Liver (tissue), 9 donors: ENCODE data around the gene CHSY1. TPM values are rescaled to one million over a fixed set of nuclear protein-coding genes. Genes with fewer than 3 reads are reported as not detected.
A peak's percentile ranks its signal among the peaks of the same experiment; 100 is the strongest.

Experiments used
- DNase-seq: peaks from one replicate; pipeline ENCODE4 v3.0.0-alpha.2; 2017; ENCODE audit warnings: low spot score
- H3K27ac ChIP-seq, 2 donors: one replicate each; pipeline ENCODE4 v1.7.0; 2013; ENCODE audit warnings: inconsistent platforms in 2 of 2, low read length in 2 of 2, control low read depth in 1 of 2, low read depth in 1 of 2, mild to moderate bottlenecking in 1 of 2
- H3K27me3 ChIP-seq, 4 donors: one replicate each; pipeline versions ENCODE4 v1.6.1 to v1.7.0; 2013; ENCODE audit warnings: low read length in 3 of 4, inconsistent platforms in 1 of 4, mild to moderate bottlenecking in 1 of 4, moderate library complexity in 1 of 4; ENCODE audit not compliant: control insufficient read depth in 4 of 4, insufficient read depth in 4 of 4
- H3K36me3 ChIP-seq, 4 donors: one replicate each; pipeline versions ENCODE4 v1.6.1 to v1.7.0; 2013; ENCODE audit warnings: low read length in 3 of 4, mild to moderate bottlenecking in 3 of 4, low read depth in 1 of 4, moderate library complexity in 1 of 4; ENCODE audit not compliant: control insufficient read depth in 4 of 4, insufficient read depth in 3 of 4
- H3K4me1 ChIP-seq, 4 donors: one replicate each; pipeline versions ENCODE4 v1.6.1 to v1.7.0; 2013; ENCODE audit warnings: low read length in 3 of 4, mild to moderate bottlenecking in 3 of 4, moderate library complexity in 1 of 4; ENCODE audit not compliant: control insufficient read depth in 4 of 4, insufficient read depth in 4 of 4
- H3K4me3 ChIP-seq, 3 donors: one replicate each; pipeline versions ENCODE4 v1.6.1 to v1.7.0; 2013; ENCODE audit warnings: low read length in 3 of 3, control low read depth in 1 of 3, low read depth in 1 of 3, mild to moderate bottlenecking in 1 of 3
- H3K9ac ChIP-seq, 2 donors: one replicate each; pipeline ENCODE4 v1.7.0; 2013; ENCODE audit warnings: low read length in 2 of 2, mild to moderate bottlenecking in 2 of 2, moderate library complexity in 2 of 2, control low read depth in 1 of 2, low read depth in 1 of 2
- H3K9me3 ChIP-seq, 4 donors: one replicate each; pipeline versions ENCODE4 v1.6.1 to v1.7.0; 2013; ENCODE audit warnings: low read length in 3 of 4; ENCODE audit not compliant: control insufficient read depth in 4 of 4
- CTCF ChIP-seq: fragments of 150-350 bp; IDR thresholded peaks from 2 replicates; pipeline ENCODE4 v1.5.1; 2017; ENCODE audit warnings: improper control_type of control experiment, low read depth, low read length; ENCODE audit not compliant: missing input control
- EGR1 ChIP-seq, 2 donors: IDR thresholded peaks; 2 replicates each; pipeline ENCODE4 v1.6.1; 2016 to 2018; ENCODE audit warnings: antibody characterized with exemption in 2 of 2, low read depth in 2 of 2
- FOXA1 ChIP-seq: IDR thresholded peaks from 2 replicates; pipeline ENCODE4 v1.6.1; 2016; ENCODE audit warnings: antibody characterized with exemption
- FOXA2 ChIP-seq: IDR thresholded peaks from 2 replicates; pipeline ENCODE4 v1.6.1; 2016; ENCODE audit warnings: antibody characterized with exemption
- HNF4G ChIP-seq: IDR thresholded peaks from 2 replicates; pipeline ENCODE4 v1.6.1; 2016; ENCODE audit warnings: antibody characterized with exemption
- JUND ChIP-seq, 2 donors: IDR thresholded peaks; 2 replicates each; pipeline ENCODE4 v1.6.1; 2016; ENCODE audit warnings: antibody characterized with exemption in 2 of 2
- MAX ChIP-seq: IDR thresholded peaks from 2 replicates; pipeline ENCODE4 v1.6.1; 2016; ENCODE audit warnings: antibody characterized with exemption
- NR2F2 ChIP-seq: IDR thresholded peaks from 2 replicates; pipeline ENCODE4 v1.6.1; 2016; ENCODE audit warnings: antibody characterized with exemption
- RAD21 ChIP-seq, 2 donors: IDR thresholded peaks; 2 replicates each; pipeline ENCODE4 v1.6.1; 2016; ENCODE audit warnings: antibody characterized with exemption in 2 of 2, mild to moderate bottlenecking in 2 of 2
- REST ChIP-seq: IDR thresholded peaks from 2 replicates; pipeline ENCODE4 v1.6.1; 2016; ENCODE audit warnings: antibody characterized with exemption, mild to moderate bottlenecking
- RXRA ChIP-seq, 2 donors: IDR thresholded peaks; 2 replicates each; pipeline ENCODE4 v1.6.1; 2017 to 2018; ENCODE audit warnings: antibody characterized with exemption in 2 of 2, mild to moderate bottlenecking in 1 of 2
- YY1 ChIP-seq: IDR thresholded peaks from 2 replicates; pipeline ENCODE4 v1.6.1; 2016; ENCODE audit warnings: antibody characterized with exemption, mild to moderate bottlenecking
- ZBTB33 ChIP-seq: IDR thresholded peaks from 2 replicates; pipeline ENCODE4 v1.6.1; 2016; ENCODE audit warnings: antibody characterized with exemption
- WGBS: extraction: QIAGEN DNeasy Blood & Tissue Kit; methylation state at CpG from one replicate; pipeline ENCODE4 v1.1.7; 2013; 5-methylcytosine and 5-hydroxymethylcytosine counted together
- polyA plus RNA-seq, 2 donors: library from polyadenylated mRNA; stranded (reverse) in 1 of 2; unstranded in 1 of 2; fragments of 200-250 nt in 1 of 2; fragments of >200 nt in 1 of 2; fragmentation: Nextera tagmentation in 1 of 2; extraction: Ambion mirVana in 1 of 2; gene quantifications; one replicate each; pipeline versions ENCODE4 v1.2.1 to v1.2.3, GENCODE V29; 2013 to 2015
- total RNA-seq, 2 donors: library from RNA; depleted of rRNA; stranded (reverse); fragments of >200 nt; gene quantifications; one replicate each; pipeline ENCODE4 v1.2.3, GENCODE V29; 2014
- TF ChIP-seq, protein P1 (sequence below): IDR thresholded peaks from 2 replicates; pipeline ENCODE4 v1.6.1; 2016; ENCODE audit warnings: antibody characterized with exemption
- donor health status: healthy.
- donor health status: healthy.
- donor health status: healthy.
- donor health status: healthy.
- donor health status: healthy.

Gene CHSY1
- total and polyA plus RNA-seq, 4 donors: 1.4 to 12.3 (median 6.6) TPM

DNA sequence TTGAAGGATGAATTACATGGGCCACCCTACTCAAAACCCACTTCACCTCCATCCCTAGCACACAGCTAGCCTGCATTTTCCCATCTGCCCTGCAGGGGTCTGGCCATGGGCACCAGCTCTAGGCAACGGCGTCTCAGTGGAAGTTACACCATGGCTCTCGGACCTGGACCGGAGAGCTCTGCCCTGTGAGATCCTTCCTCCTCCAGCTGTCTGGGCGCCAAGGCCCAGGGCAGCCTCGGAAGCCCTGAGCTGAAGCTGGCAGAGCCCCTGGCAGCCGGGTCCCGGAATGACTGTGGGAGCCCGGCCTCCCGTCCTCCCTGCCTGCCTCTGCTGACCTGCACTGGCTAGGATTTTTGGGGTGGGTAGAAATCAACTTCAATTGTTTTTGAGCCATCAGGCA, 98.9 kb downstream of the CHSY1 start:
- no peaks in the 10 kb centered on the region for H3K27me3 ChIP-seq
- H3K9ac ChIP-seq: no peak overlapping the region
- no peak for DNase-seq
- no peak for TF ChIP-seq FOXA2
- TF ChIP-seq CTCF: peak; percentile 1
- TF ChIP-seq YY1: no peak
- H3K36me3 ChIP-seq: no peaks in the 10 kb centered on the region
- no peak overlapping the region for H3K27ac ChIP-seq
- peaks cover 0 to 3% (median 0%) of the 10 kb centered on the region in 4 donors for H3K4me1 ChIP-seq
- 91% methylated on average over 10 of the region's 10 CpGs for WGBS
- no peaks in the 10 kb centered on the region for H3K9me3 ChIP-seq
- H3K4me3 ChIP-seq: no peak overlapping the region

DNA sequence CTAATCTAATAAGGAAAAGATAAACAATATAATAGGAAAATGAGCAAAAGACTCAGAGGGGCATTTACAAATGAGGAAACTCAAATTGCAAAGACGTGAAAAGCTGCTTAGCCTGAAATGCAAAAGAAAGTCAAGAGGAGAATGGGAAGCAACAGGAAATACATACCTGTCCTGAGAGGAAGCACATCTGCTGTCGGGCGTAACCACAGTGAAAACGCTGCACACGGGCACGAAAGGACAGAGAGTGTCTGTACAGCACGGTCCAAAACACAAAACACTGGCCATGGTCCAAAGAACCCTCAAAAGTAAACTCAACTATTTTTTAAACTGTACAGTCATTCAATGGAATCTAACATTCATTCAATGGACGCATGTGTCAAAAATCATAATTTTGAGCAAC, 100.6 kb downstream of the CHSY1 start:
- TF ChIP-seq RAD21 (IDR thresholded peaks at IDR 0.05): no peak
- no peak for TF ChIP-seq HNF4G
- no peak for TF ChIP-seq MAX
- no peak for TF ChIP-seq REST
- no peak for TF ChIP-seq RXRA (IDR thresholded peaks at IDR 0.05)
- TF ChIP-seq JUND (IDR thresholded peaks at IDR 0.05): no peak
- TF ChIP-seq ZBTB33: no peak
- TF ChIP-seq, protein P1, sequence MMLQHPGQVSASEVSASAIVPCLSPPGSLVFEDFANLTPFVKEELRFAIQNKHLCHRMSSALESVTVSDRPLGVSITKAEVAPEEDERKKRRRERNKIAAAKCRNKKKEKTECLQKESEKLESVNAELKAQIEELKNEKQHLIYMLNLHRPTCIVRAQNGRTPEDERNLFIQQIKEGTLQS: no peak
- TF ChIP-seq EGR1 (IDR thresholded peaks at IDR 0.05; ENCODE audit: low read depth in 2 of 2): no peak
- no peak for TF ChIP-seq FOXA2
- no peak for TF ChIP-seq NR2F2
- TF ChIP-seq FOXA1: no peak
- no peak overlapping the region for H3K27ac ChIP-seq
- 79% methylated on average over 8 of the region's 8 CpGs for WGBS

More for the DNA sequence above, 100.6 kb downstream of the CHSY1 start:
- H3K9me3 ChIP-seq: no peaks in the 10 kb centered on the region
- no peak overlapping the region for H3K9ac ChIP-seq
- H3K27me3 ChIP-seq: no peaks in the 10 kb centered on the region
- H3K36me3 ChIP-seq: no peaks in the 10 kb centered on the region
- H3K4me3 ChIP-seq: no peak overlapping the region
- peaks cover 0 to 3% (median 0%) of the 10 kb centered on the region in 4 donors for H3K4me1 ChIP-seq
- DNase-seq: no peak
